NCI-H1436 (cell line): ENCODE measurements around the gene NEU1.
"Not testable (repeated sequence)": the region's sequence is repeated elsewhere in the genome, so short reads cannot be mapped to it uniquely, and the experiment has no call there.

Experiments
- DNase-seq: peaks from one replicate; lab custom pipeline; 2025; lab: John Stamatoyannopoulos, UW

The NEU1 gene

GRCh38 chr6:31817929-31818511 lies 44.6 kb downstream of the NEU1 start:
- not testable (repeated sequence) for DNase-seq

- DNase-seq, result not testable (repeated sequence)
Measured at GRCh38 chr6:31817133-31817928, 45.3 kb downstream of the NEU1 start.

DNA sequence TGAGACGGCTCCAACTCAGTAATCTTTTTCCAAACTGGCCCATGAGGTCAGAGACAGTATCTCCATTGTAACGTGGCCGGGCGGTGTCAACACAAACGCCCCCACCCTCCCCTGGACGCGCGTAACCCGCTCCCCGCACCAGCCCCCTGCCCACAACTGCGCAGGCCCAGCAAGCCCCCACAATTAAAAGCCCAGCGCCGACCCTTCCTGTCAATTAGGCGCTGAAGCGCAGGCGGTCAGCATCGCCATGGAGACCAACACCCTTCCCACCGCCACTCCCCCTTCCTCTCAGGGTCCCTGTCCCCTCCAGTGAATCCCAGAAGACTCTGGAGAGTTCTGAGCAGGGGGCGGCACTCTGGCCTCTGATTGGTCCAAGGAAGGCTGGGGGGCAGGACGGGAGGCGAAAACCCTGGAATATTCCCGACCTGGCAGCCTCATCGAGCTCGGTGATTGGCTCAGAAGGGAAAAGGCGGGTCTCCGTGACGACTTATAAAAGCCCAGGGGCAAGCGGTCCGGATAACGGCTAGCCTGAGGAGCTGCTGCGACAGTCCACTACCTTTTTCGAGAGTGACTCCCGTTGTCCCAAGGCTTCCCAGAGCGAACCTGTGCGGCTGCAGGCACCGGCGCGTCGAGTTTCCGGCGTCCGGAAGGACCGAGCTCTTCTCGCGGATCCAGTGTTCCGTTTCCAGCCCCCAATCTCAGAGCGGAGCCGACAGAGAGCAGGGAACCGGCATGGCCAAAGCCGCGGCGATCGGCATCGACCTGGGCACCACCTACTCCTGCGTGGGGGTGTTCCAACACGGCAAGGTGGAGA lies 47.4 kb downstream of the NEU1 start, which contains the start of the genes HSPA1A and HSPA1L:
TSS of gene HSPA1A (plus strand) at position 519 of the 814 bp plus-strand sequence. CDS start at position 733, 214 bp downstream.
TSS of gene HSPA1L (minus strand) at position 259 of the 814 bp plus-strand sequence. CDS start 3,311 bp downstream, outside the sequence.
- DNase-seq, result peak; percentile 92

DNA sequence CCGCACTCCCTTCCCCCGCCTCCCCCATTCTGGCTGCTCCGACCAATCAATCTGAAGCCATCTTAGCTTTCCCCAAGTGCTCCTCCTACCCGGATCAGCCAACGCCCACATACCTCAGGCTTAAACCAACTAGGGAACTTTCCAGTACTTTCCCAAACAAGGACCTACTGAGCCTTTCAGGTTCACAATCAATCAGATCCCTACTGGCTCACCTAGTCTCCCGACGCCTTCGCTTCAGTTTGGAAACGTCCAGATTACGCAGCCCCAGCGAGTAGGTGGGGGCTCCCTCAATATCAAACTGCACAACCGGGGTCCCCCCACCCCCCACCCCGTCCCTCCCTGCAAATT lies 48.0 kb downstream of the NEU1 start:
- peak; percentile 86 for DNase-seq

GRCh38 chr6:31813465-31813849 lies 49.2 kb downstream of the NEU1 start:
- DNase-seq, result no peak

GRCh38 chr6:31811645-31812044 lies 51.0 kb downstream of the NEU1 start:
- DNase-seq, result no peak

GRCh38 chr6:31808599-31808998 lies 54.0 kb downstream of the NEU1 start:
- DNase-seq, result not testable (repeated sequence)
